8988T (cell line): Measurements from ENCODE around the gene CLEC4E.
"Not testable (repeated sequence)": the region's sequence is repeated elsewhere in the genome, so short reads cannot be mapped to it uniquely, and the experiment has no call there.

Source experiments
- DNase-seq: peaks from one replicate; pipeline ENCODE4 v3.0.0; 2011

The CLEC4E gene

GRCh38 chr12:8532045-8532444 lies 8.7 kb downstream of the CLEC4E start:
- DNase-seq = no peak

- DNase-seq = no peak
Observed at GRCh38 chr12:8527250-8528130, 13.2 kb downstream of the CLEC4E start.

- no peak for DNase-seq
Observed at GRCh38 chr12:8519171-8519570, 21.5 kb downstream of the CLEC4E start.

GRCh38 chr12:8517971-8518370 lies 22.7 kb downstream of the CLEC4E start:
- no peak for DNase-seq

- DNase-seq = no peak
Observed at GRCh38 chr12:8513256-8513655, 27.4 kb downstream of the CLEC4E start, which contains the start of gene CLEC4D. TSS of gene CLEC4D (plus strand) at chr12:8513503. CDS start at chr12:8513733, 230 bp downstream.

- DNase-seq = no peak
Observed at GRCh38 chr12:8508910-8509841, 31.5 kb downstream of the CLEC4E start.

- DNase-seq = no peak
Observed at GRCh38 chr12:8508223-8508622, 32.5 kb downstream of the CLEC4E start.

- DNase-seq = no peak
Observed at GRCh38 chr12:8507596-8507995, 33.1 kb downstream of the CLEC4E start.

- DNase-seq = no peak
Observed at GRCh38 chr12:8504351-8504750, 36.4 kb downstream of the CLEC4E start.

GRCh38 chr12:8501720-8502119 lies 39.0 kb downstream of the CLEC4E start:
- DNase-seq = no peak

GRCh38 chr12:8499616-8500015 lies 41.1 kb downstream of the CLEC4E start:
- no peak for DNase-seq

GRCh38 chr12:8496074-8496473 lies 44.6 kb downstream of the CLEC4E start:
- DNase-seq = not testable (repeated sequence)

GRCh38 chr12:8495671-8496070 lies 45.0 kb downstream of the CLEC4E start:
- DNase-seq = not testable (repeated sequence)

- no peak for DNase-seq
Observed at GRCh38 chr12:8493084-8493483, 47.6 kb downstream of the CLEC4E start.

- no peak for DNase-seq
Observed at GRCh38 chr12:8491646-8492530, 48.8 kb downstream of the CLEC4E start.
